H9 (cell line): ENCODE measurements around the gene ARHGAP45. TPM values are rescaled to one million over a fixed set of nuclear protein-coding genes. Genes with fewer than 3 reads are reported as not detected.

ENCODE experiments used
- DNase-seq: peaks from one replicate; pipeline ENCODE4 v3.0.0-alpha.2; 2017
- H2AFZ ChIP-seq: one replicate; pipeline ENCODE4 v1.6.1; 2013; ENCODE audit warnings: mild to moderate bottlenecking, low read length, control low read depth, moderate library complexity
- H2AK5ac ChIP-seq: 2 replicates; pipeline ENCODE4 v1.6.1; 2013; ENCODE audit warnings: low read length, control low read depth, mixed read lengths; ENCODE audit not compliant: insufficient read length
- H2BK120ac ChIP-seq: one replicate; pipeline ENCODE4 v1.6.1; 2013; ENCODE audit warnings: low read depth, mild to moderate bottlenecking, low read length, control low read depth, inconsistent platforms; ENCODE audit not compliant: poor library complexity, severe bottlenecking
- H2BK12ac ChIP-seq: 2 replicates; pipeline ENCODE4 v1.6.1; 2013; ENCODE audit warnings: low read length, control low read depth, mixed read lengths, low read depth; ENCODE audit not compliant: insufficient read length
- H2BK15ac ChIP-seq: 2 replicates; pipeline ENCODE4 v1.6.1; 2013; ENCODE audit warnings: low read depth, low read length, control low read depth
- H2BK20ac ChIP-seq: one replicate; pipeline ENCODE4 v1.6.1; 2013; ENCODE audit warnings: low read depth, mild to moderate bottlenecking, low read length, control low read depth, inconsistent platforms; ENCODE audit not compliant: poor library complexity, severe bottlenecking
- H2BK5ac ChIP-seq: 2 replicates; pipeline ENCODE4 v1.6.1; 2013; ENCODE audit warnings: low read length, control low read depth, mixed read lengths; ENCODE audit not compliant: insufficient read length
- H3K14ac ChIP-seq: 2 replicates; pipeline ENCODE4 v1.6.1; 2013; ENCODE audit warnings: low read length, control low read depth; ENCODE audit not compliant: insufficient read depth
- H3K18ac ChIP-seq: 2 replicates; pipeline ENCODE4 v1.6.1; 2013; ENCODE audit warnings: low read depth, mild to moderate bottlenecking, mixed read lengths, low read length, control low read depth; ENCODE audit not compliant: insufficient read length
- H3K23ac ChIP-seq: 2 replicates; pipeline ENCODE4 v1.6.1; 2013; ENCODE audit warnings: low read length, control low read depth, mixed read lengths, low read depth; ENCODE audit not compliant: insufficient read length
- H3K23me2 ChIP-seq: 2 replicates; pipeline ENCODE4 v1.6.1; 2013; ENCODE audit warnings: low read depth, mild to moderate bottlenecking, mixed read lengths, low read length, control low read depth; ENCODE audit not compliant: insufficient read length, poor library complexity, severe bottlenecking
- H3K27ac ChIP-seq: 2 replicates; pipeline ENCODE4 v1.5.1; 2013; ENCODE audit warnings: low read length, control low read depth, mixed read lengths, low read depth; ENCODE audit not compliant: insufficient read length
- H3K27me3 ChIP-seq: 2 replicates; pipeline ENCODE4 v1.6.1; 2013; ENCODE audit warnings: low read length, control low read depth, inconsistent platforms; ENCODE audit not compliant: insufficient read depth
- H3K4ac ChIP-seq: 2 replicates; pipeline ENCODE4 v1.6.1; 2013; ENCODE audit warnings: low read depth, mild to moderate bottlenecking, control low read depth, inconsistent platforms, low read length, moderate library complexity
- H3K4me1 ChIP-seq: 2 replicates; pipeline ENCODE4 v1.6.1; 2013; ENCODE audit warnings: low read length, control low read depth, inconsistent platforms; ENCODE audit not compliant: insufficient read depth
- H3K4me2 ChIP-seq: 2 replicates; pipeline ENCODE4 v1.6.1; 2013; ENCODE audit warnings: low read length, control low read depth, mixed read lengths; ENCODE audit not compliant: insufficient read length, insufficient read depth
- H3K56ac ChIP-seq: 2 replicates; pipeline ENCODE4 v1.6.1; 2013; ENCODE audit warnings: low read depth, mild to moderate bottlenecking, mixed read lengths, low read length, control low read depth; ENCODE audit not compliant: insufficient read length
- H3K79me1 ChIP-seq: 2 replicates; pipeline ENCODE4 v1.6.1; 2013; ENCODE audit warnings: low read depth, mild to moderate bottlenecking, moderate library complexity, low read length, control low read depth, inconsistent platforms; ENCODE audit not compliant: insufficient read depth, poor library complexity, severe bottlenecking
- H3K79me2 ChIP-seq: 2 replicates; pipeline ENCODE4 v1.6.1; 2013; ENCODE audit warnings: low read length, control low read depth, inconsistent platforms; ENCODE audit not compliant: insufficient read depth
- H3K9ac ChIP-seq: 2 replicates; pipeline ENCODE4 v1.6.1; 2013; ENCODE audit warnings: low read length, control low read depth, mixed read lengths; ENCODE audit not compliant: insufficient read length; ENCODE audit errors: extremely low read depth
- H3K9me3 ChIP-seq: one replicate; pipeline ENCODE4 v1.6.1; 2013; ENCODE audit warnings: low read depth, low read length, inconsistent platforms; ENCODE audit not compliant: control insufficient read depth
- H3T11ph ChIP-seq: one replicate; pipeline ENCODE4 v1.6.1; 2013; ENCODE audit warnings: mild to moderate bottlenecking, low read length, control low read depth, inconsistent platforms
- H4K20me1 ChIP-seq: one replicate; pipeline ENCODE4 v1.6.1; 2013; ENCODE audit not compliant: control insufficient read depth, insufficient read length, insufficient read depth
- H4K5ac ChIP-seq: 2 replicates; pipeline ENCODE4 v1.6.1; 2013; ENCODE audit warnings: low read depth, mild to moderate bottlenecking, mixed read lengths, low read length, control low read depth; ENCODE audit not compliant: insufficient read length
- H4K8ac ChIP-seq: replicated peaks from 2 replicates; pipeline ENCODE4 v1.6.1; 2013; ENCODE audit warnings: low read length, control low read depth, mixed read lengths, low read depth; ENCODE audit not compliant: insufficient read length
- H4K91ac ChIP-seq: 2 replicates; pipeline ENCODE4 v1.6.1; 2013; ENCODE audit warnings: low read depth, mild to moderate bottlenecking, moderate library complexity, mixed read lengths, low read length, control low read depth; ENCODE audit not compliant: insufficient read length
- H3K27ac Mint-ChIP-seq, 3 experiments: 2 replicates in 2 of 3; 3 replicates in 1 of 3; pipeline ENCODE4 v1.8.0; 2020 to 2021; ENCODE audit warnings: mixed read lengths in 3 of 3, mild to moderate bottlenecking in 1 of 3, moderate library complexity in 1 of 3
- H3K27me3 Mint-ChIP-seq: 2 replicates; pipeline ENCODE4 v1.8.0; 2021; ENCODE audit warnings: low read depth, mild to moderate bottlenecking, moderate library complexity, mixed read lengths
- H3K36me3 Mint-ChIP-seq, 3 experiments: 2 replicates in 2 of 3; 3 replicates in 1 of 3; pipeline ENCODE4 v1.8.0; 2020 to 2021; ENCODE audit warnings: low read depth in 3 of 3, mixed read lengths in 3 of 3; ENCODE audit not compliant: insufficient read depth in 1 of 3
- H3K4me1 Mint-ChIP-seq, 2 experiments: 2 replicates each; pipeline ENCODE4 v1.8.0; 2020; ENCODE audit warnings: mixed read lengths in 2 of 2
- H3K4me3 Mint-ChIP-seq, 2 experiments: 2 replicates in 1 of 2; 3 replicates in 1 of 2; pipeline ENCODE4 v1.8.0; 2020 to 2021; ENCODE audit warnings: mild to moderate bottlenecking in 2 of 2, mixed read lengths in 2 of 2, moderate library complexity in 1 of 2
- H3K9me3 Mint-ChIP-seq, 2 experiments: 2 replicates in 1 of 2; 3 replicates in 1 of 2; pipeline ENCODE4 v1.8.0; 2020; ENCODE audit warnings: mild to moderate bottlenecking in 2 of 2, mixed read lengths in 2 of 2, moderate library complexity in 1 of 2
- CTCF ChIP-seq: fragments of 200-600 bp; sonication (generic); conservative IDR thresholded peaks from 3 replicates; pipeline ENCODE4 v1.8.0; 2021; ENCODE audit warnings: antibody characterized with exemption, mild to moderate bottlenecking
- WGBS: extraction: QIAGEN DNeasy Blood & Tissue Kit; methylation state at CpG from one replicate; pipeline ENCODE4 v1.1.7; 2013; ENCODE audit warnings: missing lambda C conversion rate, low lambda C conversion rate, mixed read lengths; ENCODE audit not compliant: insufficient read length; ENCODE audit errors: extremely low coverage; 5-methylcytosine and 5-hydroxymethylcytosine counted together
- total RNA-seq: library from RNA; stranded (reverse); gene quantifications from 2 replicates; pipeline ENCODE4 v1.2.1, GENCODE V29; 2021

ARHGAP45 gene
- total RNA-seq, 1 experiment from 2014 or later = 39.8 TPM

- Mint-ChIP-seq H3K9me3 (no peaks in the 10 kb centered on the region; a peak in 1 of 5 replicates), H3K36me3 (peaks cover 2 to 10% (median 4%) of the 10 kb centered on the region in 3 experiments; a peak in 5 of 7 replicates), H3K4me3 (no peak overlapping the region), H3K4me1 (peaks cover 17 to 35% of the 10 kb centered on the region in 2 experiments), H3K27me3 (no peaks in the 10 kb centered on the region; the same call in 1 of the 2 replicates), H3K27ac (peak overlapping the region in 1 of 3 experiments; percentile 59; a peak in 1 of 7 replicates)
- no peaks in the 10 kb centered on the region for H3K9me3 ChIP-seq
- H3K4ac ChIP-seq = no peak overlapping the region
- H3K23me2 ChIP-seq = peaks cover 10% of the 10 kb centered on the region
- no peak overlapping the region for H2BK20ac ChIP-seq
- no peak overlapping the region for H2AK5ac ChIP-seq
- H3K9ac ChIP-seq = no peak overlapping the region
- DNase-seq = no peak
- peaks cover 45% of the 10 kb centered on the region; the same call in 1 of the 2 replicates for H3K79me2 ChIP-seq
- no peak overlapping the region for H3K4me2 ChIP-seq
- no peaks in the 10 kb centered on the region; the same call in 1 of the 2 replicates for H3K4me1 ChIP-seq
- no CpG with 5 or more reads among the region's 9 CpGs for WGBS
- H2BK12ac ChIP-seq = no peak overlapping the region
- H4K8ac ChIP-seq = no peak overlapping the region
- H3T11ph ChIP-seq = no peak overlapping the region
- H3K18ac ChIP-seq = no peak overlapping the region
- no peak overlapping the region for H3K27ac ChIP-seq
- H3K79me1 ChIP-seq = peaks cover 7% of the 10 kb centered on the region
- no peaks in the 10 kb centered on the region for H4K20me1 ChIP-seq
- no peak overlapping the region for H4K5ac ChIP-seq
- TF ChIP-seq CTCF = no peak
- H2BK15ac ChIP-seq = no peak overlapping the region
- H3K27me3 ChIP-seq = no peaks in the 10 kb centered on the region
- no peak overlapping the region for H2AFZ ChIP-seq
- no peak overlapping the region for H4K91ac ChIP-seq
- no peak overlapping the region for H3K56ac ChIP-seq
- H2BK5ac ChIP-seq = no peak overlapping the region
- H2BK120ac ChIP-seq = no peak overlapping the region
- no peak overlapping the region for H3K14ac ChIP-seq
- no peak overlapping the region for H3K23ac ChIP-seq
Observed at GRCh38 chr19:1017906-1018305, 49.1 kb upstream of the ARHGAP45 start.
